ENCODE results near the gene YAP1.

DNA sequence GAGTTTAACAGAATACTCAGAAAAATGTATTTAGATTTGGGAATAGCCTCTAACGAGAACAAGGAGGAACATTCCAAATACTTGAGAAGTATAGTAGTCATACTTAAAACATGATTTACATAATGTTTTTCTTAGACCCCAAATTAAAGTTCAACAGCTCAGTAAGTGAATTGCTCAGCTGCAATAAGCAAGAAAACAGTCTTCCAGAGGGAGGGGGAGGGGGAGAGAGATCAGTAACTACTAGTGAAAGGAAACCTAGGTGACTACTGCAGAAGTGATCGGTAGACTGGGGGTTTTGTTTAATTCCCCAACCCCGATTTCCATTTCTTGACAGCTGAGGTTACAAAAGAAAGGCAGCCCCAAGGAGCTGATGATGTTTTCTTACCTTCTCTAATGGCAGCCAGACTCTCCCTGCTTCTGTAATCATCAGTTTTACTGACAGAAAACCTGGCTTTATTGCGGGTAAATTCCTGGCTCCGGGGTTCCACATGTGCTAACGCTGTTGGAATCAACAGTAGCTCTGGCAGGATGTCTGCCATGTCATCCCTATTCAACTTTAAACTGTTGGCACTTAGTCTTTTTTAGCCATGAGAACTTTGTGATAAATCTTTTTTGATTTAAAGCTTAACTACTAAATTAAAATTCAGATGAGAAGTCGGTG is 124.7 kb downstream of the YAP1 start:
- TF ChIP-seq, protein P1, sequence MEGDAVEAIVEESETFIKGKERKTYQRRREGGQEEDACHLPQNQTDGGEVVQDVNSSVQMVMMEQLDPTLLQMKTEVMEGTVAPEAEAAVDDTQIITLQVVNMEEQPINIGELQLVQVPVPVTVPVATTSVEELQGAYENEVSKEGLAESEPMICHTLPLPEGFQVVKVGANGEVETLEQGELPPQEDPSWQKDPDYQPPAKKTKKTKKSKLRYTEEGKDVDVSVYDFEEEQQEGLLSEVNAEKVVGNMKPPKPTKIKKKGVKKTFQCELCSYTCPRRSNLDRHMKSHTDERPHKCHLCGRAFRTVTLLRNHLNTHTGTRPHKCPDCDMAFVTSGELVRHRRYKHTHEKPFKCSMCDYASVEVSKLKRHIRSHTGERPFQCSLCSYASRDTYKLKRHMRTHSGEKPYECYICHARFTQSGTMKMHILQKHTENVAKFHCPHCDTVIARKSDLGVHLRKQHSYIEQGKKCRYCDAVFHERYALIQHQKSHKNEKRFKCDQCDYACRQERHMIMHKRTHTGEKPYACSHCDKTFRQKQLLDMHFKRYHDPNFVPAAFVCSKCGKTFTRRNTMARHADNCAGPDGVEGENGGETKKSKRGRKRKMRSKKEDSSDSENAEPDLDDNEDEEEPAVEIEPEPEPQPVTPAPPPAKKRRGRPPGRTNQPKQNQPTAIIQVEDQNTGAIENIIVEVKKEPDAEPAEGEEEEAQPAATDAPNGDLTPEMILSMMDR (IDR thresholded peaks at IDR 0.05; ENCODE audit: insufficient read depth, low read length, poor library complexity, severe bottlenecking) = no peak
- TF ChIP-seq EZH2phosphoT487 (conservative IDR thresholded peaks at IDR 0.05; ENCODE audit: low read length) = no peak
